ENCODE data around the gene GRK1. TPM values are rescaled to one million over a fixed set of nuclear protein-coding genes. Genes with fewer than 3 reads are reported as not detected.

GRK1 gene
- total RNA-seq, 1 donor from 2014 or later: not detected

DNA sequence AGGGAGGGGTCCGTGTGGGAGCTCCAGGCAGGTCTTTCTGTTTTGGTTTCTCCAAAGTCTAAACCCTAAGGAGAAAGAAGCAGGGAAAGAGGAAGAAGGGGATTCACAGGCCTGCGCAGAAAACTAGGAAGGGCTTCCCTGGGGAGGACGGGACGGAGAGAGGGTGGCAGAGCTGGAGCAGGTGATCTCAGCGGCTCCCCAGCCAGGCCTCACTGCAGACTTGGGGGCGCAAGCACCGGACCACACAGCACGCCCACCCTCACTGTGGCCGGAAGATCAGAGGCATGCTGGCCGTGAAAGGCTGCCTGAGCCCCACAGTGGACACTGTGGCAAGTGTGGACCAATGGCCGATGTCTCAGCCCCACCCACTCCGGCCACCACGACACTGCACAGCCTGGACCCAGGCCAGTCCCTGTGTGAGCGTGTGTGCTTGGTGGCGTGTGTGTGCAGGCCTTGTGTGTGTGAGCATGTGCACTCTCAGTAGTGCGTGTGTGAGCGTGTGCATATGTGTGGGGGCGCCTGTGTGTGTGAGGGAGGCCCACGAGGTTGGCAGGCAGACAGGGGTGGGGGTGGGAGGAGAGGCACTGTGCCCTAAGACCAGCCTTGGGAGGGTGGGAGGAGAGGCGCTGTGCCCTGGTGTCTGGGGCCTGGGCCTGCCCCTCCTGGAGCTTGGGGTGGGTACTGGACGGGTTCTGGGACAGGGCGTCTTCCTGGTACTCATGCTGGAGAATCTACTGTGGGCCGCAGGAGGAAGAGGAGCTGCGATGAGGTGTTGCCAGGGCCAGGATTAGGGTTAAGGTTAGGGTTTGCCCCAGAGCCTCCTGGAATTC lies 76.6 kb downstream of the GRK1 start:
- Mint-ChIP-seq H3K27me3 (ENCODE audit: low read depth, unreplicated experiment) (peaks cover 51% of the 10 kb centered on the region), H3K9me3 (ENCODE audit: unreplicated experiment) (no peaks in the 10 kb centered on the region), H3K4me1 (ENCODE audit: low read depth, unreplicated experiment) (peaks cover 4% of the 10 kb centered on the region), H3K36me3 (ENCODE audit: low read depth, unreplicated experiment) (peaks cover 4% of the 10 kb centered on the region), H3K27ac (ENCODE audit: unreplicated experiment) (no peak overlapping the region), H3K4me3 (ENCODE audit: unreplicated experiment) (no peak overlapping the region)
- peaks cover 6% of the 10 kb centered on the region for H3K4me1 ChIP-seq (ENCODE audit: insufficient read depth, low read length)
- peaks cover 9% of the 10 kb centered on the region for H3K27me3 ChIP-seq (ENCODE audit: insufficient read depth, low read length)
- H4K20me1 ChIP-seq (ENCODE audit: insufficient read depth, low read length): no peaks in the 10 kb centered on the region
- H2AFZ ChIP-seq (ENCODE audit: low read depth, low read length): no peak overlapping the region
- TF ChIP-seq, protein P1, sequence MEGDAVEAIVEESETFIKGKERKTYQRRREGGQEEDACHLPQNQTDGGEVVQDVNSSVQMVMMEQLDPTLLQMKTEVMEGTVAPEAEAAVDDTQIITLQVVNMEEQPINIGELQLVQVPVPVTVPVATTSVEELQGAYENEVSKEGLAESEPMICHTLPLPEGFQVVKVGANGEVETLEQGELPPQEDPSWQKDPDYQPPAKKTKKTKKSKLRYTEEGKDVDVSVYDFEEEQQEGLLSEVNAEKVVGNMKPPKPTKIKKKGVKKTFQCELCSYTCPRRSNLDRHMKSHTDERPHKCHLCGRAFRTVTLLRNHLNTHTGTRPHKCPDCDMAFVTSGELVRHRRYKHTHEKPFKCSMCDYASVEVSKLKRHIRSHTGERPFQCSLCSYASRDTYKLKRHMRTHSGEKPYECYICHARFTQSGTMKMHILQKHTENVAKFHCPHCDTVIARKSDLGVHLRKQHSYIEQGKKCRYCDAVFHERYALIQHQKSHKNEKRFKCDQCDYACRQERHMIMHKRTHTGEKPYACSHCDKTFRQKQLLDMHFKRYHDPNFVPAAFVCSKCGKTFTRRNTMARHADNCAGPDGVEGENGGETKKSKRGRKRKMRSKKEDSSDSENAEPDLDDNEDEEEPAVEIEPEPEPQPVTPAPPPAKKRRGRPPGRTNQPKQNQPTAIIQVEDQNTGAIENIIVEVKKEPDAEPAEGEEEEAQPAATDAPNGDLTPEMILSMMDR (IDR thresholded peaks at IDR 0.05; ENCODE audit: insufficient read depth, low read depth, low read length): no peak
- TF ChIP-seq EZH2 (IDR thresholded peaks at IDR 0.05; ENCODE audit: insufficient read depth, low read length): no peak
- FAIRE-seq: no peak
- no peaks in the 10 kb centered on the region for H3K36me3 ChIP-seq (ENCODE audit: insufficient read depth, low read length)
- H3K4me3 ChIP-seq (ENCODE audit: insufficient read depth, low read depth, low read length): no peak overlapping the region
- DNase-seq (ENCODE audit: low read depth): no peak
- no peaks in the 10 kb centered on the region for H3K79me2 ChIP-seq (ENCODE audit: insufficient read depth, low read length)
- no peaks in the 10 kb centered on the region for H3K9me3 ChIP-seq (ENCODE audit: insufficient read depth, low read depth, low read length)
- H3K9ac ChIP-seq (ENCODE audit: low read length): no peak overlapping the region
- H3K27ac ChIP-seq (ENCODE audit: low read depth, low read length): no peak overlapping the region
- H3K4me2 ChIP-seq (ENCODE audit: low read length): no peak overlapping the region

DNA sequence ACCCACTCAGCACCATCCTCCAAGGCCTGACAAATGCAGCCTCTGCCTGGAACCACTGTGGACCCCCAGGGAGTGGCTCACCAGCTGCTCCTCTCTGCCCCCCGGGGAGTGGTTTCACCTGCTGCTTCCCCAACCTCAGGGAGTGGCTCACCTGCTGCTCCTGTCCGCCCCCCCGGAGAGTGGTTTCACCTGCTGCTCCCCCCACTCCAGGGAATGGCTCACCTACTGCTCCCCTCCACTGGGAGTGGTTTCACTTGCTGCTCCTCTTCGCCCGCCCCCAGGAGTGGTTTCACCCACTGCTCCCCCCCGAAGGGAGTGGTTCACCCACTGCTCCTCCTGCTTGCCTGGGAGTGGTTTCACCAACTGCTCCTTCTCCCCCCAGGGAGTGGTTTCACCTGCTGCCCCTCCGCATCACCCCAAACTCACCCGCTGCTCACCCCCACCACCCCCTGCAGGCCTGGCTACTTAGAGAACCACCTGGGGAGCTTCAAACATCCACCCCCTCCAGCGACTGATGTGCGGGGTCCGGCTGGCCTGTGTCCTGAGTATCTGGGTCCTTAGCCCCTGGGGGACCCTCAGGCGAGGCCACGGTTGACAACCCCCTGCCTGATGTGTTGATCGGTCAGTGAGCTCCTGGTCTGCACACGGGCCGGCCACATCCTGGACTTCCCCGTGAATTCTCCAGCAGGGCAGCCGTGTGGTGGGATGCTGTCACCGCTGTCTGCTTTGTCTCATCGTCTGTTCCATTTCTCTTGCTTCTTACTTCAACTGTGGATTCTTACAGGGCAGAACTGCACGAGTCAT lies 77.4 kb downstream of the GRK1 start:
- Histone ChIP-seq H3K27me3 (ENCODE audit: insufficient read depth, low read length) (peaks cover 9% of the 10 kb centered on the region), H3K9me3 (ENCODE audit: insufficient read depth, low read depth, low read length) (no peaks in the 10 kb centered on the region), H3K4me2 (ENCODE audit: low read length) (no peak overlapping the region), H3K79me2 (ENCODE audit: insufficient read depth, low read length) (no peaks in the 10 kb centered on the region), H3K4me1 (ENCODE audit: insufficient read depth, low read length) (peaks cover 6% of the 10 kb centered on the region), H2AFZ (ENCODE audit: low read depth, low read length) (no peak overlapping the region), H3K9ac (ENCODE audit: low read length) (no peak overlapping the region), H3K36me3 (ENCODE audit: insufficient read depth, low read length) (no peaks in the 10 kb centered on the region), H3K4me3 (ENCODE audit: insufficient read depth, low read depth, low read length) (no peak overlapping the region), H3K27ac (ENCODE audit: low read depth, low read length) (no peak overlapping the region), H4K20me1 (ENCODE audit: insufficient read depth, low read length) (no peaks in the 10 kb centered on the region)
- Mint-ChIP-seq H3K9me3 (ENCODE audit: unreplicated experiment) (no peaks in the 10 kb centered on the region), H3K36me3 (ENCODE audit: low read depth, unreplicated experiment) (peaks cover 4% of the 10 kb centered on the region), H3K27ac (ENCODE audit: unreplicated experiment) (no peak overlapping the region), H3K4me3 (ENCODE audit: unreplicated experiment) (no peak overlapping the region), H3K4me1 (ENCODE audit: low read depth, unreplicated experiment) (peaks cover 4% of the 10 kb centered on the region), H3K27me3 (ENCODE audit: low read depth, unreplicated experiment) (peaks cover 48% of the 10 kb centered on the region)
- FAIRE-seq (no peak), DNase-seq (ENCODE audit: low read depth) (no peak)
- TF ChIP-seq, protein P1 (IDR thresholded peaks at IDR 0.05; ENCODE audit: insufficient read depth, low read depth, low read length): no peak
